Right ventricle myocardium inferior (tissue), 1 donor: ENCODE results near the gene CDPF1. TPM values are rescaled to one million over a fixed set of nuclear protein-coding genes. Genes with fewer than 3 reads are reported as not detected.
"Not testable (repeated sequence)": the region's sequence is repeated elsewhere in the genome, so short reads cannot be mapped to it uniquely, and the experiment has no call there.

Experiments used
- ATAC-seq: fragments of 200-7000 bp; cut with Tn5 transposase; one replicate; pipeline ENCODE4 v1.9.1; 2020; ENCODE audit warnings: mild to moderate bottlenecking, moderate library complexity
- DNase-seq: peaks from one replicate; pipeline ENCODE4 v3.0.0; 2021; ENCODE audit errors: missing footprints
- intact Hi-C: fragments of 100-400 bp; cut with DNase I; formaldehyde crosslinking; loops from one replicate; pipeline ENCODE4 v1.11.0; 2022
- total RNA-seq: library from RNA; stranded (reverse); fragmentation: NEBNext Ultra II Directional; extraction: Animal tissue kit (Norgen Biotek cat#: 25700); gene quantifications from one replicate; pipeline ENCODE4 v1.2.1, GENCODE V29; 2021
- donor health status: DM: no; HTN: yes; CAD: no; lungs with severe emphysema.

CDPF1 gene
- total RNA-seq, 1 donor from 2014 or later: 6.2 TPM

- DNase-seq (no peak), ATAC-seq (no peak)
- intact Hi-C loops: no loop called here
Measured at GRCh38 chr22:46202897-46203600, 47.0 kb downstream of the CDPF1 start.

DNA sequence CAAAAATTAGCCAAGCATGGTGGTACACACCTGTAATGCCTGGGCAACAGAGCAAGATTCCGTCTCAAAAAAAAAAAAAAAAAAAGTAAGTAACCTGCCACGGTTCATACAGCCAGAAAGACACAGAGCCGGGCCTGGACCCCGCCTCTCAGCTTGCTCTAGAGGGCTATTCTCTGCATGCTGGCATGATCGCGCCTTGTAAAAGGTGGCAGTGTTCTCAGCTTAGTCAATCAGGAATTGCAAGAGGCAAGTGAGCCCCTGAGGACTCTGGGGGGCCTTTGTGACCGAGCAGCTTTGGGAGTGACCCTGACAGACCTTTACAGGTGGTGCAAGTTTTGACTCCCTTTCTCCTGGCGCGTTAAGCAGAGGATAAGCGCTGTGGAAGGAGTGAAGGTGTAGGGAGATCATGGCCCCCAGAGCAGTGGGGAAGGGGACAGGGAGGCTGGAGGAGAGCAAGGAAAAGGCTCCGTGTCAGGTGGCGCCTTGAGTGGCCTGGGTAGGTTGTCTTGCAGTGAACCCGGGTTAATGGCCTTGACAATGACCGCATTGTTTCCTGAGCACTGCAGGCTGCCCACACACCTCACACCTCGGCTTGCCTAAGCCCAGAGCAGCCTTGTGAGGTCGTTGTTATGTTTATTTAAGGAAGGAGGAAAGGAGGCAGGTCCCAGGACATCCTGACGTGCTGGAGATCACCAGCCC, 48.9 kb downstream of the CDPF1 start:
- no peak for DNase-seq
- intact Hi-C loops: no loop called here
- ATAC-seq: peak; percentile 25

GRCh38 chr22:46198806-46199205, 51.3 kb downstream of the CDPF1 start:
- ATAC-seq, DNase-seq: not testable (repeated sequence)
- intact Hi-C loops: loop anchor here (5.0 kb wide), 1 partner anchor 43 kb away; no protein-coding TSS in a partner anchor

- DNase-seq (no peak), ATAC-seq (peak; percentile 14)
- intact Hi-C loops: loop anchor here (5.0 kb wide), 1 partner anchor 44 kb away; no protein-coding TSS in a partner anchor
Measured at GRCh38 chr22:46198274-46198673, 51.8 kb downstream of the CDPF1 start.

- DNase-seq (peak; percentile 90), ATAC-seq (peak; percentile 92)
- intact Hi-C loops: loop anchor here (5.0 kb wide), 1 partner anchor 46 kb away; no protein-coding TSS in a partner anchor
Measured at GRCh38 chr22:46196278-46196677, 53.8 kb downstream of the CDPF1 start.

GRCh38 chr22:46195487-46196165, 54.5 kb downstream of the CDPF1 start:
- intact Hi-C loops: loop anchor here (2.0 to 5.0 kb wide), 2 partner anchors 45 to 47 kb away; partner anchors contain the start of gene PPARA
- DNase-seq (no peak), ATAC-seq (peak; percentile 5)

Other genes starting within 250 kb of the CDPF1 start
- 70.5 TPM for gene PPARA, start 99.8 kb downstream of the CDPF1 start, total RNA-seq
- 0.08 TPM for gene PKDREJ, start 13.1 kb upstream of the CDPF1 start, total RNA-seq
- 23.8 TPM for gene TTC38, start 17.7 kb upstream of the CDPF1 start, total RNA-seq
- gene GTSE1, start 46.6 kb upstream of the CDPF1 start, total RNA-seq: 0.92 TPM
- gene TRMU, start 85.4 kb upstream of the CDPF1 start, total RNA-seq: 42.2 TPM